T-cell (primary cell): ENCODE data around the gene PLCE1. TPM values are rescaled to one million over a fixed set of nuclear protein-coding genes. Genes with fewer than 3 reads are reported as not detected.

Source experiments
- total RNA-seq, 35 experiments: library from RNA in 6 of 35; stranded (reverse) in 6 of 35; fragments of 120-200 nt in 1 of 35; gene quantifications; one replicate each; pipeline versions ENCODE4 v1.2.1 to v1.2.4 and lab custom pipeline; 2013 to 2026

Gene PLCE1
- total RNA-seq, 5 donors from 2014 or later (not counting 1 experiment from before 2014, with no cell fraction given), result 0.03 to 0.06 (median 0.03) TPM; not detected in 2

Other genes starting within 250 kb of the PLCE1 start
- gene LGI1, start 236.0 kb upstream of the PLCE1 start, total RNA-seq, result not detected
- gene SLC35G1, start 100.0 kb upstream of the PLCE1 start, total RNA-seq, result 1 to 10 TPM; 4.8 to 6.0 (median 5.3) TPM